NB4 (cell line): Measurements from ENCODE around the gene ERBB4.

ENCODE experiments used
- MYC ChIP-seq: IDR thresholded peaks from 2 replicates; pipeline ENCODE4 v1.6.1; 2011; ENCODE audit warnings: low read depth, low read length
- POLR2A ChIP-seq: IDR thresholded peaks from 2 replicates; pipeline ENCODE4 v1.6.1; 2011; ENCODE audit warnings: mild to moderate bottlenecking; ENCODE audit not compliant: insufficient read length; ENCODE audit errors: extremely low read depth
- TF ChIP-seq, protein P1 (sequence below): IDR thresholded peaks from one replicate; pipeline ENCODE4 v1.5.1; 2012; ENCODE audit warnings: low read depth, low read length
- TF ChIP-seq, protein P2 (sequence below): IDR thresholded peaks from 2 replicates; pipeline ENCODE4 v1.6.1; 2011; ENCODE audit warnings: low read depth, low read length

DNA sequence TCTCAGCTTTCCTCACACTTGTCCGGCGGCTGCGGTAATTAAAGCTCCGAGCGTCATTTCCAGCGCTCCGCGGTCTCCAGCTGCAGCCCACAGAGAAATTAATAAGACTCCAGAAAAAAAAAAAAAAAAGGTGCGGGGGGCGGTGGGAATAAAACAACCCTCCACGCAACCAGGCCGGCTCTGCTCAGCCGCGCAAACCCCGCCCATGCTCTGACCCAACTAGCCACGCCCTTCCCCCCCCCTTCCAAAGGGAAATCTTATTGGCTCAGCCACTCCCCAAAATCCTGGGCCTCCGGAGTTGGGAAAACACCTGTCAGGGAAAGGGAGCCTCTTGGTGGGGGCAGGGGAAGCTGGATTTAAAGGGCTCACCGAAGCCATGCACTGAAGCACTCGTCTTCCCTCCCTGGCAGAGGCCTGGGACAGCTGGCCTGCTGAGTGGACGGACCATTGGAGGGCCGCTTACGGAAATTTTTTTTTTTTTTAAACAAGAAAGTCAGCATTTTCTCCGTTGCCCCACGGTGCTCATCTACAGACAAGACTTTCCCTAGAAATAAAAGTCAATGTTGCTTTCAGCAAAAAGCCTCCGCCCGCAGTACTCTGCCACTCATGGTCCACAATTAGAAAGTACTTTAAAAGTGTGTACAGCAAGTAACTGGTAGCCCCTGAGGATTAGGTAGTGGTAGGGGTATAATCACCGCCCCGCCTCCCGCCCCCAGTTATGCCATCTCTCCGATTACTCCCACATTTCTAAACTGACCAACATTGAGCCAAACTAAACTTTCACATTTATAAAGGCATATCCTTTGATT is 674 bp upstream of the ERBB4 start:
- TF ChIP-seq, protein P1, sequence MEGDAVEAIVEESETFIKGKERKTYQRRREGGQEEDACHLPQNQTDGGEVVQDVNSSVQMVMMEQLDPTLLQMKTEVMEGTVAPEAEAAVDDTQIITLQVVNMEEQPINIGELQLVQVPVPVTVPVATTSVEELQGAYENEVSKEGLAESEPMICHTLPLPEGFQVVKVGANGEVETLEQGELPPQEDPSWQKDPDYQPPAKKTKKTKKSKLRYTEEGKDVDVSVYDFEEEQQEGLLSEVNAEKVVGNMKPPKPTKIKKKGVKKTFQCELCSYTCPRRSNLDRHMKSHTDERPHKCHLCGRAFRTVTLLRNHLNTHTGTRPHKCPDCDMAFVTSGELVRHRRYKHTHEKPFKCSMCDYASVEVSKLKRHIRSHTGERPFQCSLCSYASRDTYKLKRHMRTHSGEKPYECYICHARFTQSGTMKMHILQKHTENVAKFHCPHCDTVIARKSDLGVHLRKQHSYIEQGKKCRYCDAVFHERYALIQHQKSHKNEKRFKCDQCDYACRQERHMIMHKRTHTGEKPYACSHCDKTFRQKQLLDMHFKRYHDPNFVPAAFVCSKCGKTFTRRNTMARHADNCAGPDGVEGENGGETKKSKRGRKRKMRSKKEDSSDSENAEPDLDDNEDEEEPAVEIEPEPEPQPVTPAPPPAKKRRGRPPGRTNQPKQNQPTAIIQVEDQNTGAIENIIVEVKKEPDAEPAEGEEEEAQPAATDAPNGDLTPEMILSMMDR: no peak
- TF ChIP-seq POLR2A (no peak), MYC (no peak)
- TF ChIP-seq, protein P2, sequence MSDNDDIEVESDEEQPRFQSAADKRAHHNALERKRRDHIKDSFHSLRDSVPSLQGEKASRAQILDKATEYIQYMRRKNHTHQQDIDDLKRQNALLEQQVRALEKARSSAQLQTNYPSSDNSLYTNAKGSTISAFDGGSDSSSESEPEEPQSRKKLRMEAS: no peak
